HL-60 (cell line): ENCODE measurements around the gene OSR1.

Experiments used
- CTCF ChIP-seq: IDR thresholded peaks from one replicate; pipeline ENCODE4 v1.5.1; 2011; ENCODE audit warnings: low read length, control low read depth, inconsistent platforms; ENCODE audit not compliant: insufficient read depth
- POLR2AphosphoS5 ChIP-seq: IDR thresholded peaks from 2 replicates; pipeline ENCODE4 v1.6.1; 2012; ENCODE audit warnings: low read depth
- REST ChIP-seq: IDR thresholded peaks from 2 replicates; pipeline ENCODE4 v1.6.1; 2012; ENCODE audit warnings: low read depth; ENCODE audit not compliant: insufficient replicate concordance
- SPI1 ChIP-seq: IDR thresholded peaks from 2 replicates; pipeline ENCODE4 v1.6.1; 2012; ENCODE audit warnings: low read depth, mild to moderate bottlenecking, borderline replicate concordance

- TF ChIP-seq CTCF (no peak), POLR2AphosphoS5 (no peak), REST (no peak), SPI1 (no peak)
These were observed 36.5 kb downstream of the OSR1 start for GRCh38 chr2:19321946-19322345.
